DOHH2 (cell line): ENCODE results near the gene TRMT11.

Source experiments
- H3F3A ChIP-seq: fragments of 200-600 bp; sonication (generic), shearing (Covaris generic); 2 replicates; pipeline ENCODE4 v1.6.0; 2016; ENCODE audit warnings: antibody characterized with exemption, mild to moderate bottlenecking; ENCODE audit not compliant: control insufficient read depth, insufficient read depth
- H3K27ac ChIP-seq: fragments of 200-600 bp; sonication (generic); 2 replicates; pipeline ENCODE4 v1.5.1; 2014; ENCODE audit warnings: low read depth, mild to moderate bottlenecking, low read length, moderate library complexity
- H3K27me3 ChIP-seq: fragments of 200-600 bp; sonication (generic); 2 replicates; pipeline ENCODE4 v1.6.1; 2014; ENCODE audit warnings: mild to moderate bottlenecking, low read length, mixed read lengths; ENCODE audit not compliant: control insufficient read depth
- H3K36me3 ChIP-seq: fragments of 200-600 bp; sonication (generic); 2 replicates; pipeline ENCODE4 v1.6.1; 2014; ENCODE audit warnings: mild to moderate bottlenecking, low read length, moderate library complexity, mixed read lengths; ENCODE audit not compliant: control insufficient read depth
- H3K4me1 ChIP-seq: fragments of 200-600 bp; sonication (generic); 2 replicates; pipeline ENCODE4 v1.6.1; 2014; ENCODE audit warnings: mild to moderate bottlenecking, low read length, mixed read lengths; ENCODE audit not compliant: control insufficient read depth
- H3K4me2 ChIP-seq: fragments of 200-600 bp; sonication (generic); 2 replicates; pipeline ENCODE4 v1.6.0; 2014; ENCODE audit warnings: mild to moderate bottlenecking, low read length, moderate library complexity
- H3K4me3 ChIP-seq: fragments of 200-600 bp; sonication (generic); 2 replicates; pipeline ENCODE4 v1.5.1; 2014; ENCODE audit warnings: mild to moderate bottlenecking, low read length, mixed read lengths
- H3K79me2 ChIP-seq: fragments of 200-600 bp; sonication (generic); 2 replicates; pipeline ENCODE4 v1.6.1; 2014; ENCODE audit warnings: mild to moderate bottlenecking, low read length, mixed read lengths; ENCODE audit not compliant: control insufficient read depth
- H3K9me2 ChIP-seq: fragments of 200-600 bp; sonication (generic); replicated peaks from 2 replicates; pipeline ENCODE4 v1.6.1; 2014; ENCODE audit warnings: mild to moderate bottlenecking, low read length, mixed read lengths; ENCODE audit not compliant: control insufficient read depth
- H3K9me3 ChIP-seq: fragments of 200-600 bp; sonication (generic); 2 replicates; pipeline ENCODE4 v1.6.1; 2014; ENCODE audit warnings: antibody characterized with exemption, low read length, mixed read lengths; ENCODE audit not compliant: control insufficient read depth, insufficient read depth
- H4K20me1 ChIP-seq: fragments of 200-600 bp; sonication (generic); 2 replicates; pipeline ENCODE4 v1.6.0; 2014; ENCODE audit warnings: low read depth, mild to moderate bottlenecking, antibody characterized with exemption, low read length, moderate library complexity; ENCODE audit not compliant: control insufficient read depth, insufficient read depth
- CTCF ChIP-seq: fragments of 200-600 bp; sonication (generic); IDR thresholded peaks from one replicate; pipeline ENCODE4 v1.5.1; 2014; ENCODE audit warnings: antibody characterized with exemption, mild to moderate bottlenecking, low read depth, low read length; ENCODE audit not compliant: poor library complexity, severe bottlenecking
- EZH2phosphoT487 ChIP-seq: fragments of 200-600 bp; sonication (generic); IDR thresholded peaks from 2 replicates; pipeline ENCODE4 v1.6.1; 2017; ENCODE audit warnings: borderline replicate concordance, mild to moderate bottlenecking, antibody characterized with exemption, low read length, moderate library complexity, mixed read lengths

TRMT11 gene

GRCh38 chr6:126035764-126036163, 49.4 kb downstream of the TRMT11 start:
- no peaks in the 10 kb centered on the region for H3F3A ChIP-seq
- no peaks in the 10 kb centered on the region for H3K9me3 ChIP-seq
- no peak for TF ChIP-seq CTCF
- no peak for TF ChIP-seq EZH2phosphoT487
- no peaks in the 10 kb centered on the region for H3K9me2 ChIP-seq
- H3K27me3 ChIP-seq = no peaks in the 10 kb centered on the region
- peaks cover 82% of the 10 kb centered on the region for H3K36me3 ChIP-seq
- H3K27ac ChIP-seq = no peak overlapping the region
- no peak overlapping the region for H3K4me3 ChIP-seq
- H4K20me1 ChIP-seq = no peaks in the 10 kb centered on the region
- no peaks in the 10 kb centered on the region for H3K79me2 ChIP-seq
- H3K4me2 ChIP-seq = no peak overlapping the region
- no peaks in the 10 kb centered on the region for H3K4me1 ChIP-seq

GRCh38 chr6:126038234-126038633, 51.9 kb downstream of the TRMT11 start:
- no peaks in the 10 kb centered on the region for H3K9me2 ChIP-seq
- H3K27ac ChIP-seq = no peak overlapping the region
- no peaks in the 10 kb centered on the region for H3K9me3 ChIP-seq
- no peak overlapping the region for H3K4me2 ChIP-seq
- H3F3A ChIP-seq = no peaks in the 10 kb centered on the region
- H3K4me3 ChIP-seq = no peak overlapping the region
- no peaks in the 10 kb centered on the region for H3K27me3 ChIP-seq
- peaks cover 83% of the 10 kb centered on the region for H3K36me3 ChIP-seq
- H4K20me1 ChIP-seq = no peaks in the 10 kb centered on the region
- no peaks in the 10 kb centered on the region for H3K4me1 ChIP-seq
- no peak for TF ChIP-seq CTCF
- TF ChIP-seq EZH2phosphoT487 = no peak
- H3K79me2 ChIP-seq = no peaks in the 10 kb centered on the region

GRCh38 chr6:126039284-126039683, 52.9 kb downstream of the TRMT11 start:
- Histone ChIP-seq H3K4me2 (no peak overlapping the region), H4K20me1 (no peaks in the 10 kb centered on the region), H3K79me2 (no peaks in the 10 kb centered on the region), H3K27me3 (no peaks in the 10 kb centered on the region), H3K4me1 (no peaks in the 10 kb centered on the region), H3K36me3 (peaks cover 73% of the 10 kb centered on the region), H3K4me3 (no peak overlapping the region), H3F3A (no peaks in the 10 kb centered on the region), H3K9me2 (no peaks in the 10 kb centered on the region), H3K27ac (no peak overlapping the region), H3K9me3 (no peaks in the 10 kb centered on the region)
- TF ChIP-seq EZH2phosphoT487 = no peak
- TF ChIP-seq CTCF = no peak

GRCh38 chr6:126040394-126040793, 54.1 kb downstream of the TRMT11 start:
- H3K9me3 ChIP-seq = no peaks in the 10 kb centered on the region
- H3K4me2 ChIP-seq = no peak overlapping the region
- no peak overlapping the region for H3K4me3 ChIP-seq
- H3K36me3 ChIP-seq = peaks cover 74% of the 10 kb centered on the region
- no peaks in the 10 kb centered on the region for H3F3A ChIP-seq
- H3K27ac ChIP-seq = no peak overlapping the region
- H3K79me2 ChIP-seq = no peaks in the 10 kb centered on the region
- TF ChIP-seq EZH2phosphoT487 = no peak
- TF ChIP-seq CTCF = no peak
- no peaks in the 10 kb centered on the region for H3K4me1 ChIP-seq
- H3K27me3 ChIP-seq = no peaks in the 10 kb centered on the region
- no peaks in the 10 kb centered on the region for H3K9me2 ChIP-seq
- no peaks in the 10 kb centered on the region for H4K20me1 ChIP-seq
